ENCODE results near the gene BHLHA15. TPM values are rescaled to one million over a fixed set of nuclear protein-coding genes. Genes with fewer than 3 reads are reported as not detected.

The BHLHA15 gene
- total and polyA plus RNA-seq, 2 of the 13 experiments (the other 11 are each of a cell fraction or from before 2014, with no cell fraction given) = 1.9 to 6.1 TPM

DNA sequence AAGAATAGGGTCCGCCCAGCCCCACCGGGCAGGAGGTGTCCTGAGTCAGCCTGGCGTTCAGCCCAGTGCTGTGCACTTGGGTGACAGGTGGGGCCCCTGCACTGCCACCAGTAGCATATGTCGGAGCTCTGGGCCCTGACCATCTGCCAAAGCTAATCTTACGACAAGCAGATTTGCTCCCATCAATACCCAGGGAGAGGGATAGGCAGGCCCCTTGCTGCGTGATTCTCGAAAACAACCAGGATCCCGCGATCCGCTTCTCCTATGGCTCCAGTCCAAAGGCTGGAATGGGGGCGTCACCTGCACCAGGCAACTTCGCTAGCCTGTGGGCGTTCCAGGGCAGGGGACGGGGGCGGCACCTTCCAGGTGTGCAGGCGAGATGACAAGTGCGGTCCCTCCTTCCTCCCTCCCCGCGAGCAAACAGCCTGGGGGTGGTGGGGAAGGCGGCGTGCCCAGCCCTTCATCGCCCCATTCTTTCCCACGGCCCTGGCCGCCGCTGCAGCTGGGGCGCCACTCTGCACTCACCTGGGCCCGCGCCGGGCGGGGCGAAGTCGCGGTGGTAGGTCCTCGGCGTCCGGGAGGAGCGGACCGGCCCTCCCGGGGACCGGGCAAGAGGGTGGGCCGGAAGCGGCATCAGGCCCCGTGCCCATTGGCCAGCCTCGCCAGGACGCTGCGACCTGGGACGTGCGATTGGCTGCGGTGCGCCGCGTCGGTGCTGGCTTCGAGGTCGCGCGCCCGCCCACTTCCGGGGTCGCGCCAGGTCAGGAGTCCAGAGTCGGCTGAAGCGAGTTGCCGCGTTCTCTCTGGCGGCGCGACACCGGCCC, 40.6 kb downstream of the BHLHA15 start, which contains the start of gene TECPR1 (continued):
- no peak for TF ChIP-seq PAX8 (CRISPR knock-in tag; IDR thresholded peaks at IDR 0.05; ENCODE audit: borderline replicate concordance)
- peak; percentile 83 for TF ChIP-seq POLR2G (IDR thresholded peaks at IDR 0.05; ENCODE audit: low read depth, low read length)
- TF ChIP-seq ARNTL (CRISPR knock-in tag; IDR thresholded peaks at IDR 0.05) = peak; percentile 69; the same call in 1 of the 2 replicates
- no peak; the same call in 1 of the 2 replicates for TF ChIP-seq ZNF782 (CRISPR knock-in tag; IDR thresholded peaks at IDR 0.05; ENCODE audit: borderline replicate concordance)
- TF ChIP-seq ZNF12 (CRISPR knock-in tag; IDR thresholded peaks at IDR 0.05) = no peak
- TF ChIP-seq RCOR2 (CRISPR knock-in tag; IDR thresholded peaks at IDR 0.05) = no peak
- no peak for TF ChIP-seq FOXA1 (IDR thresholded peaks at IDR 0.05)
- no peak for TF ChIP-seq FOXA1 (CRISPR knock-in tag; IDR thresholded peaks at IDR 0.05)
- no peak for TF ChIP-seq ARID3A (IDR thresholded peaks at IDR 0.05; ENCODE audit: low read depth, low read length)
- TF ChIP-seq, protein P1, sequence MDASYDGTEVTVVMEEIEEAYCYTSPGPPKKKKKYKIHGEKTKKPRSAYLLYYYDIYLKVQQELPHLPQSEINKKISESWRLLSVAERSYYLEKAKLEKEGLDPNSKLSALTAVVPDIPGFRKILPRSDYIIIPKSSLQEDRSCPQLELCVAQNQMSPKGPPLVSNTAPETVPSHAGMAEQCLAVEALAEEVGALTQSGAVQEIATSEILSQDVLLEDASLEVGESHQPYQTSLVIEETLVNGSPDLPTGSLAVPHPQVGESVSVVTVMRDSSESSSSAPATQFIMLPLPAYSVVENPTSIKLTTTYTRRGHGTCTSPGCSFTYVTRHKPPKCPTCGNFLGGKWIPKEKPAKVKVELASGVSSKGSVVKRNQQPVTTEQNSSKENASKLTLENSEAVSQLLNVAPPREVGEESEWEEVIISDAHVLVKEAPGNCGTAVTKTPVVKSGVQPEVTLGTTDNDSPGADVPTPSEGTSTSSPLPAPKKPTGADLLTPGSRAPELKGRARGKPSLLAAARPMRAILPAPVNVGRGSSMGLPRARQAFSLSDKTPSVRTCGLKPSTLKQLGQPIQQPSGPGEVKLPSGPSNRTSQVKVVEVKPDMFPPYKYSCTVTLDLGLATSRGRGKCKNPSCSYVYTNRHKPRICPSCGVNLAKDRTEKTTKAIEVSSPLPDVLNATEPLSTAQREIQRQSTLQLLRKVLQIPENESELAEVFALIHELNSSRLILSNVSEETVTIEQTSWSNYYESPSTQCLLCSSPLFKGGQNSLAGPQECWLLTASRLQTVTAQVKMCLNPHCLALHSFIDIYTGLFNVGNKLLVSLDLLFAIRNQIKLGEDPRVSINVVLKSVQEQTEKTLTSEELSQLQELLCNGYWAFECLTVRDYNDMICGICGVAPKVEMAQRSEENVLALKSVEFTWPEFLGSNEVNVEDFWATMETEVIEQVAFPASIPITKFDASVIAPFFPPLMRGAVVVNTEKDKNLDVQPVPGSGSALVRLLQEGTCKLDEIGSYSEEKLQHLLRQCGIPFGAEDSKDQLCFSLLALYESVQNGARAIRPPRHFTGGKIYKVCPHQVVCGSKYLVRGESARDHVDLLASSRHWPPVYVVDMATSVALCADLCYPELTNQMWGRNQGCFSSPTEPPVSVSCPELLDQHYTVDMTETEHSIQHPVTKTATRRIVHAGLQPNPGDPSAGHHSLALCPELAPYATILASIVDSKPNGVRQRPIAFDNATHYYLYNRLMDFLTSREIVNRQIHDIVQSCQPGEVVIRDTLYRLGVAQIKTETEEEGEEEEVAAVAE (CRISPR knock-in tag; IDR thresholded peaks at IDR 0.05; ENCODE audit: borderline replicate concordance) = no peak
- TF ChIP-seq NR3C1 (CRISPR knock-in tag; IDR thresholded peaks at IDR 0.05) = no peak
- no peak for TF ChIP-seq ZNF773 (CRISPR knock-in tag; IDR thresholded peaks at IDR 0.05; ENCODE audit: borderline replicate concordance)
- no peak for TF ChIP-seq ZNF224 (CRISPR knock-in tag; IDR thresholded peaks at IDR 0.05)
- TF ChIP-seq ZNF510 (CRISPR knock-in tag; IDR thresholded peaks at IDR 0.05; ENCODE audit: low read depth) = 0 out of 2 replicates have a peak, but pooled peaks have one; percentile 5
- peak; percentile 56; the same call in 1 of the 2 replicates for TF ChIP-seq YEATS2 (CRISPR knock-in tag; IDR thresholded peaks at IDR 0.05; ENCODE audit: borderline replicate concordance)
- TF ChIP-seq PRDM15 (CRISPR knock-in tag; IDR thresholded peaks at IDR 0.05) = peak; percentile 65
- no peak for TF ChIP-seq SMYD3 (CRISPR knock-in tag; IDR thresholded peaks at IDR 0.05)
- peak; percentile 98 for TF ChIP-seq GABPB1 (CRISPR knock-in tag; IDR thresholded peaks at IDR 0.05)
- no peak for TF ChIP-seq RORA (CRISPR knock-in tag; IDR thresholded peaks at IDR 0.05)
- no peak for TF ChIP-seq ZNF10 (CRISPR knock-in tag; IDR thresholded peaks at IDR 0.05; ENCODE audit: borderline replicate concordance, low read depth)

Data from HepG2 (cell line).